ENCODE results near the gene TMEM233.

TMEM233 gene

DNA sequence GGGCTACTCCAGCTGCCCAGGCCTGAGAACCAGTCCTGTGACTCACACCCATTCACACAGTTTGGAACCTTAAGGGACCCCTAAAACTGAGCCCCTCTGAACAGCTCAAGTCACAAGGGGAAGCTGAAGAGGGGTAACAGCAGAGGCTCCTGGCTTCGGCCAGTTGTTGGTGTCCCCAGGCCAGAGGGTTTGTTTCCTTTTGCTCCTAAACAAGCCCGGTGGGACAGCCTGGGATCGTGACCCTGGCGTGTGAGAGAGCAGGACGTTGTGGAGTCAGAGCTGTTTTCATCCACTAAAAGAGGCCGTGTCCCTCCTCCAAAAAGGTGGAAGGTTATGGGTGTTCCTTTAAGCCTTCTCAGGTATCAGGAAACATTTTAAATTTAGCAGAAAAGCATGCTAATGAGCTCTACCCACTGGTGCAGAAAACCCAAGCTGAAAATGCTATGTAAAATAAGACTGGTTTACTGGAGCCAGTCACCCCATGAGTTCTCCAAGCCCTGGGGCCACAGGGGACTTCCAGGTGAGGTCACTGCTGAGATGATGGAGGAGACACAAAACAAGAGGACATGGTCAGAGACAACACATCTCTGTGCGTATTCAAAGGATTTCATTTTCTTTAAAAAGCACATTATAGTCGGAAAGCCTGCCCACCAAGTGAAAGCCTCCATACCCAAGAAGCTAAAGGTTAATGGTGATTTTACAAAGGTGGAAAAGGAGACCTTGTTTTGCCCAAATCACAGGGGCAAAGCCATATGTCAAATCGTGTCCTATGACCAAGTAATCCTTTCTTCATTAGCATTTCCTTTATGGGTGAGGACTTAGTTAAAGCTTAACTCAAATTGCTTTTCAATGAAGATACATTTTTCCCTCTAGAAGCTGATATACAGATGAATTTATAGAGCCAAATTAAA lies 88.4 kb downstream of the TMEM233 start:
- DNase-seq: no peak

GRCh38 chr12:119682639-119683252 lies 89.2 kb downstream of the TMEM233 start:
- DNase-seq: no peak

- DNase-seq: no peak
Observed at GRCh38 chr12:119683413-119683812, 89.8 kb downstream of the TMEM233 start.

DNA sequence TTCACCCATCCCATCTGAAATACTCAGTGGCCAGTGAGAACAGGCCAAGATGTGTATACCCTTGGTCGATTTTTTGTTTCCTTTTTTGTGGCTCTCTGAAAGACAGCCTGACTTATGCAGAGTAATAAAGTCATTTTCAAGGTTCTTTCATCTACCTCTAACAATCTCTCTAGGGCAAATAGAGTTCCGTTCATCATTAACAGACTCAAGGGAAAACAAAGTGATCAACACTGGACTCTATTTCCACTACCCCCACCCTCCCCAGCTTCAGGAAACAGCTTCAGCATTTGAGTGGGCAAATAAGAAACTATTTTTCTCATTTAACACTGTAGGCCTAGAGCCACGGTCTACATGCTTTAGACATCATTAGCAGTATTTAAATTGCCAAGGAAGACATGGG lies 90.2 kb downstream of the TMEM233 start:
- DNase-seq: no peak

- DNase-seq: no peak
Observed at GRCh38 chr12:119684711-119685369, 91.3 kb downstream of the TMEM233 start.

DNA sequence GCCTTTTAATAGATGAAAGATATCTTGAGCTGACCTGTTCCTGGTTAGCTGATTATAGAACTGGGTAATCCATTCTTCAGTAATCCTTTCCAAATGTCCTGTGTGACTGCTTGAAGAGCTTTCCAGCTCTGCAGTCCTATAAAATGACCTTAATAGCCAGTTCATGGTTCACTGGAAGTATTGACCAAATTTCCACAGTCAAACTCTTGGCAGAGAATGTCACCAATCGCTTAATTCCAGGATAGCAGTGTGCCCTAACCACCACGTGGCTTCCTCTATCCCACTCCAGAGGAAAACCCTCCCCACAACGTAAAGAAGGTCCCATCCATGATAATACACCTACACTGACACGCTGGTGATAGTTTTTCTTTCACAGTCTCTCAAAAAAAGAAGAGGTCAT lies 91.8 kb downstream of the TMEM233 start:
- DNase-seq: no peak

GRCh38 chr12:119686355-119686754 lies 92.8 kb downstream of the TMEM233 start:
- no peak for DNase-seq

- DNase-seq: no peak
Observed at GRCh38 chr12:119686776-119687175, 93.2 kb downstream of the TMEM233 start.

GRCh38 chr12:119687406-119687805 lies 93.8 kb downstream of the TMEM233 start:
- no peak for DNase-seq

GRCh38 chr12:119687879-119688278 lies 94.3 kb downstream of the TMEM233 start:
- no peak for DNase-seq

DNA sequence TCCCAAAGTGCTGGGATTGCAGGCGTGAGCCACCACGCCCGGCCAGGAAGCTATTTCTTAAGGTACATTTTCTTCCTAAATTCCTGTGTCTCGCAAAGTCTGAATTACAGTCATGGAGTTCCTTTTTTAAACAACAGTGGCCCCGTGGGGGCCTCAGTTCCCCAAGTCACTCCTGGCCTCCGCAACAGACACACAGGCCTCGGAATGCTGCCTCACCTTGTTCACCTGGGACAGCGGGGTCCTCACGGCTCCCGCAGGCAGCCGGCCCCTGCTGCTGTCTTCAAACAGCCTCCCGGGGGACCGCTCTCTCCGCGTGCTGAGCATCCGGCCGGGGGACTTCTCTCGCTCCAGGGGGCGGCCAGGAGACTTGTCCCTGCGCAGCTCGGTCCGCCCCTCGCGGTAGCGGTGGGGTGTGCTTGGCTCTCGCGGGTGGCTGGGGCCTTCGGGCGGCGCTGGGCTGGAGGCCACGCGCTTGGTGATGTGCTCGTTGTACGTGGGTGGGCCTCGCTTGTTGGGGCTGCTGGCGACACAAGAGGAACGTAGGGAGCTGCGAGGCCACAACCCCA lies 96.4 kb downstream of the TMEM233 start:
- no peak for DNase-seq

DNA sequence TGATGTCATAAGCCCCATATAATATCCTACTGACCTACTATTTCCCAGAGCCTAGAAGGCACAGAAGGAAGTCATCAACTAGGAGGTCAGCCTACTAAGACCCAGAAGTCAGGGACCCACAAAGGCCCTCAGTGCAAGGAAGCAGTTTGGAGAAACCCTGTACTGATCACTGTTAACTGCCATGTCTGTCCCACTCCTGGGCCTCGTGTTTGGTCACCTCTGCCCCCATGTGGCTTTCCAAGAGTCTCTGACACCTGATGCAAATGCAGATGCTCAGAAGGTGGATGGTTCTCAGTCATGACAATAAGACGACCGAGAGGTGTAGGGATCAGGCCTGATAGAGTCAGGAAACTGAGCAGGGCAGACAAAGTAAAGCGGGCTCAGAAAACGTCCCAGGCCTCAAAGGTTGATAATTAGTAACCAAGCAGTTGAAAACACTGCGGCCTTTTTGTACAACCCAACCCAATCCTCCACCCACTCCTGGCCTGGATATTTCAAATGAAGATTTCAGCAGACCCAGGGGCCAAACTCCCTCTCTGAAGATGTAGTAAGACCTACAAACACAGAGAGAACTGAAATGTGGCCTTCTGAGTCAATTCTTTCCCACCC lies 97.7 kb downstream of the TMEM233 start:
- DNase-seq: no peak

- no peak for DNase-seq
Observed at GRCh38 chr12:119692410-119692809, 98.8 kb downstream of the TMEM233 start.
